HG02571 (cell line): ENCODE data around the gene MAB21L2.

Experiments used
- ATAC-seq: cut with Tn5 transposase; IDR thresholded peaks from one replicate; pipeline ENCODE4 v1.9.1; 2021; ENCODE audit warnings: mild to moderate bottlenecking, moderate library complexity; ENCODE audit not compliant: unreplicated experiment

Gene MAB21L2

GRCh38 chr4:150599547-150599946 is 17.6 kb downstream of the MAB21L2 start:
- ATAC-seq = no peak

DNA sequence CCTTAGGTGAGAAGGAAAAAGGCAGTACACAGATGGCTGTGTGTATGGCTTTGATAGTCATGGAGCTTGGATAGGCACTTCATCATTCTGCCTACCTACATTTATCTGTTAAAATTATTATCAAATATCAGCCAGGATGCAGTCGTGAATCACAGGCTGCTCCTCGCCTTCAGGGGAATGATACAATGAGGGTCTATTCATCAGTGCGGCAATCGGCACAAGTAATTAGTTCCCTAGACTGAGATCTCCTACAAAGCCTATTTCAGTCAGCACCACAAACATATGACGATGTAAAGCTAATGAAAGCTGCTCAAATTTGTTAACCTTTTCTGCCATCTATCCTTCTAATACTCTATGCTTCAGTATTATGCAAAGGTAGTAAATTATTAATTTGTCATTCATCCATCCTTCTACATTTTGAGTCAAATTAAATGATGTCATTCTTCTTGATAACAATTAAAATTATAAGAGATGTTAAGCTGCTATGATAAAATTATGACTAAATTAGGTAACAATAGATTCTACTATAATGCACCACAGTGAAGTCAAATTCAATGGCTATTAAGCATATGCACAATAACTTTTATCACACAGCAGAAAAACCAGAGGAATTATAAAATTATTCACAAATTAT is 19.0 kb downstream of the MAB21L2 start:
- no peak for ATAC-seq

GRCh38 chr4:150609131-150609530 is 27.2 kb downstream of the MAB21L2 start:
- no peak for ATAC-seq

- no peak for ATAC-seq
These were observed 37.1 kb downstream of the MAB21L2 start for GRCh38 chr4:150619042-150619441.

DNA sequence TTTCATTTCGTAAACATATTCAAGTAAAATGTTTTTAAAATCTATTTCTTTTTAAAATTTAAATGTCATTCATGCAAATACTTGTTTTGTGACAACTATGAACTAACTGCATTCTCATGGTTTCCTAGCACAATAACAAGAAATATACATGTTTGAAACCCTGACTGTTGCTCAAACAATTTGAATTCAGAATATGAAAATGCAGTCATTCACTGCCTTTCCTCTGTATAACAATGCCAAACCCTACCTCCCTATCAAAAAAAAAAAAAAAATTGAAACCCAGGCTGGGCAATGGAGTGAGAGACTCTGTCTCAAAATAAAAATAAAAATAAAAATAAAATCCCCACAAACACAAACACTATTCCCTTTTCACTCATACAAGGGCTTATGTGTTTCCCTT is 42.1 kb downstream of the MAB21L2 start:
- ATAC-seq = no peak

DNA sequence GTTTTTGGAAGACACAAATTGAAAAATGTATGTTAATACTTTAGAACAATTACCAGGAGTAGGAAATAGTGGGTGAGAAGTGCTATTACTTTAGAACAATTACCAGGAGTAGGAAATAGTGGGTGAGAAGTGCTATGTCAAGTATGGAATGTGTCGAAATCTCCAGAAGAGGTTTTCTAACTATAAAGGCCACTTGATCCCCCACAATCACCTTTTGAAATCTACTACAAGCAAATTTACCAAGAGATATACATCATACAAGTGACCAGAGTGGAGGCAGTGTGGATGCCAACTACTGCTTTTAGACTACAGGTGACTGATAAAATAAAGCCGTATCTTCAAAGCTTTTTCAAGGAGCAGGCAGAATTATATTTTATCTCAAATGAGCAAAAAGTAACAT is 43.1 kb downstream of the MAB21L2 start:
- no peak for ATAC-seq

- ATAC-seq = no peak
These were observed 46.1 kb downstream of the MAB21L2 start for GRCh38 chr4:150628073-150628472.

- ATAC-seq = no peak
These were observed 50.7 kb downstream of the MAB21L2 start for GRCh38 chr4:150632639-150633038.
